Stimulated activated naive CD8-positive, alpha-beta T cell treated with anti-CD3 and anti-CD28 coated beads, Interleukin-15, Interleukin-2, amounts not matched to agents 100 ng/mL and 50 ng/mL, for 24 hours (primary cell): ENCODE results near the gene SMAD3.
"Not testable (repeated sequence)": the region's sequence is repeated elsewhere in the genome, so short reads cannot be mapped to it uniquely, and the experiment has no call there.

ENCODE experiments used
- H3K27ac Mint-ChIP-seq: one replicate; pipeline ENCODE4 v1.8.0; 2021; ENCODE audit warnings: mild to moderate bottlenecking, mixed read lengths
- H3K27me3 Mint-ChIP-seq: one replicate; pipeline ENCODE4 v1.8.0; 2021; ENCODE audit warnings: mixed read lengths
- H3K36me3 Mint-ChIP-seq: one replicate; pipeline ENCODE4 v1.8.0; 2021; ENCODE audit warnings: low read depth, mixed read lengths
- H3K4me1 Mint-ChIP-seq: one replicate; pipeline ENCODE4 v1.8.0; 2021; ENCODE audit warnings: low read depth, mixed read lengths
- H3K4me3 Mint-ChIP-seq: one replicate; pipeline ENCODE4 v1.8.0; 2021; ENCODE audit warnings: mild to moderate bottlenecking, mixed read lengths
- H3K9me3 Mint-ChIP-seq: one replicate; pipeline ENCODE4 v1.8.0; 2021; ENCODE audit warnings: mixed read lengths

Gene SMAD3

DNA sequence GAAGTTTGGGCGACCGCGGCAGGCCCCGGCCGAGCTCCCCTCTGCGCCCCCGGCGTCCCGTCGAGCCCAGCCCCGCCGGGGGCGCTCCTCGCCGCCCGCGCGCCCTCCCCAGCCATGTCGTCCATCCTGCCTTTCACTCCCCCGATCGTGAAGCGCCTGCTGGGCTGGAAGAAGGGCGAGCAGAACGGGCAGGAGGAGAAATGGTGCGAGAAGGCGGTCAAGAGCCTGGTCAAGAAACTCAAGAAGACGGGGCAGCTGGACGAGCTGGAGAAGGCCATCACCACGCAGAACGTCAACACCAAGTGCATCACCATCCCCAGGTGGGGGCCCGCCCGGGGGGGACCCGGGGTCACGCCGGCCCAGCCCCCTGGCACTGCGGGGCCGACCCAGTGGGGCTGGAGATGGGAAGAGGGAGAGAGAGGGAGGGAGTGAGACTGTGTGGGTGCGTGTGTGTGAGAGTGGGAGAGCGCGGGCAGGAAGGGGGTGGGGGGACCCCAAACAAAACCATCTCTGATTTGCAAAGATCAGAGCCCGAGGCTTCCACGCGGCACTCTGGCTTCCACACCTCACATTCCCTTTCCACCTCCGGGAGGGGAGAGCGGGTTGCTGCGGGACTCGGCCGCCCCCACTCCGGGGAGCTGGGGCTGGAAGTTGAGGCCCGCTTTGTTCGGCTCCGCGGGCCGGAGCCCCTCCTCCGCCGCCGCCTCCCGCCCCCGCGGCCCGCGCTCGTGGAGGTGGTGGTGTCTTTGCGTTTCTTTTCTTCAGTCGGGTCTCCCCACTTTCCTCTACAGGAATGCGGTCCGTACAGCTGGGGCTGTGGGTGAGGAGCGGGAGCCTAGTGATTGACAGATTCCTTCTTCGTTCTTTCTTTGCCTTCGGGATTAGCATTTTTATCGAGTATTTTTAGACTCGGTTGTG is 898 bp downstream of the SMAD3 start:
- Mint-ChIP-seq H3K4me1 (peaks cover 63% of the 10 kb centered on the region), H3K36me3 (peaks cover 6% of the 10 kb centered on the region), H3K27me3 (peaks cover 18% of the 10 kb centered on the region), H3K9me3 (no peaks in the 10 kb centered on the region), H3K27ac (peak overlapping the region; percentile 91), H3K4me3 (peak overlapping the region; percentile 93)

DNA sequence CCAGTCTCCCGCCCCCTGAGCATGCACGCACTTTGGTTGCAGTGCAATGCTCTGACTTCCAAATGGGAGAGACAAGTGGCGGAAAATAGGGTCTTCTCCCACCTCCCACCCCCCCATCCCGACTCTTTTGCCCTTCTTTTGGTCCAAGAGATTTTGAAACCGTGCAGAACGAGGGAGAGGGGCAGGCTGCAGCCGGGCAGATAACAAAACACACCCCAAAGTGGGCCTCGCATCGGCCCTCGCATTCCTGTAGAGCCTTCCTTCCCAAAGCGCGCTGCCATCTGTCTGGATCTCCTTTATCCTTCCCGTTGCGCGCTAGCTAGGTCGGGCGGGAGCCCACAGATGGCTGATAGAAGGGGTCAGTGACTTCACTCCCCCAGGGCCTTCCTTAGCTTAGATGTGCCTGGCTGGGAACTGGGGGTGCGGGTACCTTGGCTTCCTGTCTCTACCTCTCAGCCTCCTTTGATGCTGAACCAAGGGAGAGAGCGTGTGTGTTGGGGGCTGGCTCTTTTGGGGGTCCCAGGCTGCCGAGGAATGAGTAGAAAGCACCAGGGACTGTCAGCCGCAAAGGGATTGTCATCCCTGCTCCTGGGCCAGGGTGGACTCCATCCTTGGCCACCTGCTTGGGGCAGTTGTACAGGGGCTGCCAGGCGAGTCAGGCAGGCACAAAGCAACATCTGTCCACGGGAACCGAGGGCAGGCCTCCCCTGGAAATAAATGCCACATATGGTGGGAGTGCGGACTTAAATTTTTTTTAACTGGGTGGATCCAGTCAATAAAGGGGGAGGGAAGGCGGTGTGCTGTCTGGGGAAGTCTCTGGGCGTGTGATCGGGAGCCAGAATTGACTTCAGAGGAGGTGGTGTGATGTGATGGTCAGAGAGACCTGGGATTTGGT is 1.8 kb downstream of the SMAD3 start:
- H3K36me3 Mint-ChIP-seq: peaks cover 7% of the 10 kb centered on the region
- H3K27ac Mint-ChIP-seq: peak overlapping the region; percentile 91
- H3K27me3 Mint-ChIP-seq: peaks cover 18% of the 10 kb centered on the region
- H3K4me3 Mint-ChIP-seq: peak overlapping the region; percentile 93
- H3K9me3 Mint-ChIP-seq: no peaks in the 10 kb centered on the region
- peaks cover 65% of the 10 kb centered on the region for H3K4me1 Mint-ChIP-seq

DNA sequence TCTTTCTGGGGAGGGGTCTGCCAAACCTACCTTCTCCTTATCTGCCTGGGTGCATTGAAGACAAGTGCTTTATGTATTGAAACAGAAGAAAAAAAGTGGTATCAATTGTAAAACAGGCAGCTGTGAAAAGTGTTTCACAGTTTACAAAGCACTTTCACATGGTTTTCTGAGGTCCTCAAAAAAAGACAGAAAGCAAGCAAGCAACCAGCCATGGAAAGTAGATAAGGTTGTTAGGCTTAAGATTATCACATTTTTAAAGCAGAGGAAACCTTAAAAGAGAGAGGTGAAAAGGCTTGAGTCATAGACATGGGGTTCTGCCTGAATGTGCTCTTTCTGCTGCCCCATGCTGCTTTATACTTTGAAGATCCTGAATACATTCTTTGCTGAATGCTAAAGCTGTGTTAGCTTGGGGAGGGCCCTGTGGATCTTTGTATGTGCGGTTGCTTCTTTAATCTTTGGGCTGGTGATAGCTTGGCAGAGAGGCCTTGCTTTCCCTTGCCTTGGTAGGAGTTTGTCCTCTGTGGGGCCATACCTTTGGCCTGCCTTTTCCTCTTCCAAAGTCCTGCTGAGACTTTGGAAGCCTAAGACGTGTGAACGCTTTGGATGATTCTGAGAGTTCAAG is 2.6 kb downstream of the SMAD3 start:
- peaks cover 15% of the 10 kb centered on the region for H3K27me3 Mint-ChIP-seq
- H3K36me3 Mint-ChIP-seq: peaks cover 14% of the 10 kb centered on the region
- peak overlapping the region; percentile 93 for H3K4me3 Mint-ChIP-seq
- peak overlapping the region; percentile 91 for H3K27ac Mint-ChIP-seq
- H3K4me1 Mint-ChIP-seq: peaks cover 73% of the 10 kb centered on the region
- H3K9me3 Mint-ChIP-seq: no peaks in the 10 kb centered on the region

DNA sequence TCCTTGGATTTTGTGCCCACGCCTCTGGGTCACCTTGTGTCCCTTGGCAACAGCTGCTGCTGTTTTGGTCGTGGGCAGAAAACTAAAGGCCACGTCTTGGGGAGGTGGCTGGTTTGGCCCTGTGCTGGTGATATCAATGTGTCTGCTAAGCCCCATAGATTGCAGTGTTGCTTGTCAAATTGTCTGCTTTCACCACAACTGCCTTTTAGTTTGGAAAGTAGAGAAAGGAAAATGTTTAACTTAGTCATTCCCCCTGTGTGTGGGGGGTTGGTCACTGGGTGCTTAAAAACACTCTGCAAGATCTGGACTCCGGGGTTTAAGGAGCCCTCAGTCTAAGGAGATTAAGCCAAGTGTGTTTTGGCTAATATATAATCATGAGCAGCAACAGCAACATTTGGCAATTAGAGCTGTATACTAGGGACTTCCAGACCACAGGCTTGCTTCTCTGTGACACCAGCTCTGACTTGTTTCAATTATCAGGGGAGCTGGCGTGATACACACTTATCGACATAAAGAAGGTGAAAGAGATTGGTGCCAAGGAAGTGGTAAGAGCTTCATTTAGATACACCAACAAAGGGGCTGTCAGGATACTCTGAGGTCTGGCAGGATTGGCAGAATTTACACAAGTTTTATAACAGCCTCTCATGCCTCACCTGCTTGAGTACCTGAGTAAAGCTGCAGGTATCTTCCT is 3.5 kb downstream of the SMAD3 start:
- peak overlapping the region; percentile 91 for H3K27ac Mint-ChIP-seq
- peaks cover 76% of the 10 kb centered on the region for H3K4me1 Mint-ChIP-seq
- peaks cover 7% of the 10 kb centered on the region for H3K27me3 Mint-ChIP-seq
- peaks cover 18% of the 10 kb centered on the region for H3K36me3 Mint-ChIP-seq
- peak overlapping the region; percentile 93 for H3K4me3 Mint-ChIP-seq
- H3K9me3 Mint-ChIP-seq: no peaks in the 10 kb centered on the region

DNA sequence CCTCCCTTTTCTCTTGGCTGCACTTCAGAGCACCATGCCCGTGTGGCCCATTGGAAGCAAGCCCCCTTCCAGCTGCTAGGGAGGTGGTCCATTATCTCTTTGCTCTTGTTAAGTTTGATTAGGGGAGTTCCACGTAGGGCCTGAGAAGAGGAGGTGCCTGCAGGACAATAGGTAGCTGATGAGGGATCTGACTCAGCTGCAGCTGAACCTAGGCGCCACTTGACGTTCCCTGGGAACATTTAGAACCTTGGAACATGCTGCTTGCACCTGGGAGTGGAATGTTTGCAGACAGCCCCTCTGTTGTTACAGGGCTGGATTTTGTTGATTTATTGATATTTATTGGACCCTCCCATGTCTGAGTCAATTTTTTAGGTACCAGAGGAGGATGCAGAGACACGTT is 4.7 kb downstream of the SMAD3 start:
- H3K27me3 Mint-ChIP-seq: no peaks in the 10 kb centered on the region
- H3K36me3 Mint-ChIP-seq: peaks cover 24% of the 10 kb centered on the region
- H3K9me3 Mint-ChIP-seq: no peaks in the 10 kb centered on the region
- H3K4me3 Mint-ChIP-seq: no peak overlapping the region
- H3K27ac Mint-ChIP-seq: peak overlapping the region; percentile 42
- H3K4me1 Mint-ChIP-seq: peaks cover 78% of the 10 kb centered on the region

DNA sequence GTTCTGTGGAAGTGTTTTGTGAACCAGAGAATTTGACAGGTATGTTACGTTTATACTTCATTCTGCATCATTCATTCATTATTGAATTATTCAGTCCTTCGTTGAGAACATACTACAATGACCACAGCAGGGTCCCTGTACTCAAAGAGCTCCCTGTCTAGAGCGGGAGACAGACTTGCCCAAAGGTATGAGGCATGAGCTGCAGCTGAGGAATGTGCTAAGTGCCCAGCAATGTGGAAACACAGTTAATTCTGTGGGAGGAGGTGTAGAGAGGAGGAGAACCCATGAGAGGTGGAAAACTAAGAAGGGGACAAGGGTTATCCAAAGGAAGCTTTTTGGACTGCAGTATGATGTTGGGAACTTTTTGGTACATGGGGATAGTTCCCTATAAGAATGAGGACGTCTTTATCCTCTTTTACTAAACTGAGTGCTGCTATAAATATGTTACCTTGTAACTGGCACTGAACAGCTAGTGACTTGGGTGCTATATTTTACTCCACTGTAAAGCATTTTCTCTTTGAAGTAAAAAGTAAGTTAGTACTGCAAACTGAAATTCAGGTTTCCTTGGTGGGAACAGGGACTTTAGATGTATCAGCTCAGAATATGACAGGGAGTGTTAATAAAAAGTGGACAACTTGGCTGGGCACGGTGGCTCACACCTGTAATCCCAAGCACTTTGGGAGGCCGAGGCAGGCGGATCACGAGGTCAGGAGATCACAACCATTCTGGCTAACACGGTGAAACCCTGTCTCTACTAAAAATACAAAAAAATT is 5.7 kb downstream of the SMAD3 start:
- H3K27ac Mint-ChIP-seq: no peak overlapping the region
- no peaks in the 10 kb centered on the region for H3K27me3 Mint-ChIP-seq
- no peak overlapping the region for H3K4me3 Mint-ChIP-seq
- H3K4me1 Mint-ChIP-seq: peaks cover 85% of the 10 kb centered on the region
- peaks cover 29% of the 10 kb centered on the region for H3K36me3 Mint-ChIP-seq
- no peaks in the 10 kb centered on the region for H3K9me3 Mint-ChIP-seq

DNA sequence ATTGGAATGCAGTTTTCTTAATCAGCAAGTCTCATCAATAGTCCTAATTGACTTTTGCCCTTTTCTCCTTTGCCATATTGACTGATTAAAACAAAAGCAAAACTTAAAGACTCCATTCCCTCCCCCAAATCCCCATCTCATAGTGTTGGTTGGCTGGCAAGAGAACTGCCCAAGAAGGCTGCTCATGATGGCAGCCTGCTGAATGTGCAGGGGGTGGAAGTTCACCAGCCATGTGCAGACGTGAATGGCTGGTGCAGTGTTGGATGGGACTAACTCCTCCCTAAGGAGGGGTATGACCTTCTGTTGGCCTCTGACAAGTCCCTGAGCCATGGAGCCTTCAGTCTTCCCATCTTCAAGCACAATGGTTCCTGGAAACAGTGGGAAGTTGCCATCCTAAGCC is 7.0 kb downstream of the SMAD3 start:
- H3K27me3 Mint-ChIP-seq: no peaks in the 10 kb centered on the region
- peaks cover 33% of the 10 kb centered on the region for H3K36me3 Mint-ChIP-seq
- H3K4me3 Mint-ChIP-seq: no peak overlapping the region
- peak overlapping the region; percentile 15 for H3K27ac Mint-ChIP-seq
- no peaks in the 10 kb centered on the region for H3K9me3 Mint-ChIP-seq
- peaks cover 90% of the 10 kb centered on the region for H3K4me1 Mint-ChIP-seq

DNA sequence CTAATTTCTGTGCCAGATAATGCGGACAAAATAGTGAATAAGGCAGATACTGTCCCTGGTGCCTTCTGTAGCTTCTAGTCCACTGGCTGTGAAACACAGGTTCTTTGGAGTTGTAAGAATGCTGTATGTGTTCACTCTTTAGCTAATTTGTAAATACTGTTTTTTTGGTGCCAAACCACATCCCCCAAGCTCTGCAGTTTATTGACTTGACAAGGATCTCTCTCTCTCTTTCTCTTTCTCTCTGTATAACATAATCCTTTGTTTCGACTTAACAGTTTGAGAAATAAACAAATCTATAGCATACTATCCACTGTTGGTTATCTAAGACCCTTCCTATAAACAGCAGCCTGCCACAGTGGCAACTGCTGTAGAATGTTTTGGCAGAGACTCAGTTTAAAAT is 7.6 kb downstream of the SMAD3 start:
- H3K4me3 Mint-ChIP-seq: no peak overlapping the region
- no peaks in the 10 kb centered on the region for H3K27me3 Mint-ChIP-seq
- H3K27ac Mint-ChIP-seq: peak overlapping the region; percentile 46
- no peaks in the 10 kb centered on the region for H3K9me3 Mint-ChIP-seq
- peaks cover 90% of the 10 kb centered on the region for H3K4me1 Mint-ChIP-seq
- H3K36me3 Mint-ChIP-seq: peaks cover 33% of the 10 kb centered on the region

DNA sequence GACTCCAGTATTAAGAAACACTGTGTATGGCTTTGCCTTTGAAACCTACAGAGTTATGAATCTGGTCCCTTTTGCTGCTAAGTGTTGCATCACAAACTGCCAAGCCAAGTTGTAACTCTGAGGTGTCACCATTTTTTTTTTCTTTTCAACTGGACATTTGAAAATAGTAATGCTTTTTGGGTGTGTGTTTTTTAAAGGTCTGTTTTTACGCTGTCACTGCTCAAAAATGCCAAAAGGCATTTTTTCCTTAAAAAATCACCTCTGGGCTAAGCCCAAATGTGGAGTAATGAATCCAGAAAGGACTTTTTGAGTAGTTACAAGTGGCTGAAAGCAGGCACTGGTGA is 9.5 kb downstream of the SMAD3 start:
- H3K27me3 Mint-ChIP-seq: no peaks in the 10 kb centered on the region
- H3K4me1 Mint-ChIP-seq: peaks cover 85% of the 10 kb centered on the region
- H3K4me3 Mint-ChIP-seq: peak overlapping the region; percentile 9
- no peaks in the 10 kb centered on the region for H3K9me3 Mint-ChIP-seq
- peaks cover 37% of the 10 kb centered on the region for H3K36me3 Mint-ChIP-seq
- no peak overlapping the region for H3K27ac Mint-ChIP-seq

DNA sequence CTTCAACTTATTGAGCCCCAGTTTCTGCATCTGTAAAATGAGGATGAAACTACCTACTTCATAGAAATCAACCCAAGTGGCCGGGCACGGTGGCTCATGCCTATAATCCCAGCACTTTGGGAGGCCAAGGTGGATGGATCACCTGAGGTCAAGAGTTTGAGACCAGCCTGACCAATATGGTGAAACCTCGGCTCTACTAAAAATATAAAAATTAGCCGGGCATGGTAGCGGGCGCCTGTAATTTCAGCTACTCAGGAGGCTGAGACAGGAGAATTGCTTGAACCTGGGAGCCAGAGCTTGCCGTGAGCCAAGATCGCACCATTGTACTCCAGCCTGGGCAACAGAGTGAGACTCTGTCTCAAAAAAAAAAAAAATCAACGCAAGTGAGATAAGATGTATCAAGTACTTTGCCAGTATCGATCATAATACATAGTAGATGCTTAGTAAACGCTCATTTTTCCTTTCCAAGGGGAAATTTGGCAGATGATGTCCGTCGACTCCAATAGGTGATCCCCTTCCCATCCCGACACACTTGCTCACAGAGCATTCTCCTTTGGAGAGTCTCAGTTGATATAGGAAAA is 10.2 kb downstream of the SMAD3 start:
- H3K4me1 Mint-ChIP-seq: peaks cover 86% of the 10 kb centered on the region
- not testable (repeated sequence) for H3K9me3 Mint-ChIP-seq, H3K27me3 Mint-ChIP-seq
- H3K4me3 Mint-ChIP-seq: peak overlapping the region; percentile 38
- peak overlapping the region; percentile 72 for H3K27ac Mint-ChIP-seq
- peaks cover 39% of the 10 kb centered on the region for H3K36me3 Mint-ChIP-seq

DNA sequence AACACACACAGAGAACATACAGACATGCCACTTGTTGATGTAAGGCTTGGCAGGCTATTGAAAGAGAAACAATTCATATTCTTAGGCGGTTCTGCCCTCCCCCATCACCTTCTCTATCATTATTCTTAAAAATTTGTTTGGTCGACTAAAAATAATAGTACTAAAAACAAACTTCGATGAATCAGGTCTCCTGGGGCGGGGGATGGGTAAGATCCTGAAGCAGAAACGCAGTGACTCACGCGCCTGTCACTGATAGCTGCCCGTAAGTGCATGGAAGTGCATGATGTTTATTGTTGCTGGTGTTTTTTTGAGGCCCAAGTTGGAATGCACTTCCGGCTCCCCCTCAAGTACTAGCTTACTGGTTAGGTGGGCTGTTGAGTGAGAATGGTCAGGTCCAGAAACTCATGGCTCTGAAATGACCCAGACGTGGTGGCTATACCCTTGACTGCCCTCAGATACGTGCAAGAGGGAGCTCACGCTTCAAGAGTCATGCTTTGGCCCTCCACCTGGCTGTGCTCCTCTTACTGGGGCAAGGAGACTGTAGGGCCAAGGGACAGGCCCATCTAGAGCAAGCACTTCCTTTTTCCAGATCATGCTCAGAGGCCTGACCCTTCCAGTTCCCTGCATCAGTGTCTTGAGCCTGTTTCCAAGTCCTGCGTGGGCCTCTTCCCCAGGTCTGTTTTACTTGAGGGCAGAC is 10.9 kb downstream of the SMAD3 start:
- Mint-ChIP-seq H3K36me3 (peaks cover 33% of the 10 kb centered on the region), H3K27ac (peak overlapping the region; percentile 82), H3K4me3 (peak overlapping the region; percentile 38)

DNA sequence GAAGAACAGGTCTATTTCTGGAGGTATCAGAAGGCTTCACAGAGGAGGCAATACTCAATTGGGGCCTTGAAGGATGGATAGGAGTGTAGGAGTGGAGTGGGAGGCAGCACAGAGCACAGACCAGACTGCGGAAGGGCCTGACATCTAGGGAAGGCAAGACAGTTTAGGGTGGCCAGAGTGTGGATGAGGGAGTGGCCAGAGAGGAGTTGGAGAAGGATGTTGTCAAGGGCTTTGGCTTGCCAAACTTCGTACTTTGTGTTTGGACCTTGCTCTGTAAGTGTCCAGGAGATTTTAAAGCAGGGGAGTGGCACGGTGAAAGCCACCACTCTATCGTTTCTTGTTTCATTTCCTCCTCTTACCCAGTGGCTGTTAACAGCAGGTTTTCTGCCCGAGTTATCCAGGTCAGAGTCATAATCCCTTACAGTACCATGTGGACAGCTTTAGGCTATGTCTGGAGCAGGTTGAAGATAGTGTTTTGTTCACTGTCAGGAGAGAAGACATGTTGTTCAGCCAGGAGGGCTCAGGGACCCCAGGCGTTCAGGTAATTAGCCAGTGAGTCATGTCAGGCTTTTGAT is 12.3 kb downstream of the SMAD3 start:
- peaks cover 94% of the 10 kb centered on the region for H3K4me1 Mint-ChIP-seq
- H3K36me3 Mint-ChIP-seq: peaks cover 32% of the 10 kb centered on the region
- H3K27ac Mint-ChIP-seq: peak overlapping the region; percentile 12
- no peaks in the 10 kb centered on the region for H3K27me3 Mint-ChIP-seq
- H3K4me3 Mint-ChIP-seq: no peak overlapping the region
- H3K9me3 Mint-ChIP-seq: no peaks in the 10 kb centered on the region

More for the DNA sequence above, 10.9 kb downstream of the SMAD3 start:
- peaks cover 87% of the 10 kb centered on the region for H3K4me1 Mint-ChIP-seq
- no peaks in the 10 kb centered on the region for H3K27me3 Mint-ChIP-seq
- H3K9me3 Mint-ChIP-seq: no peaks in the 10 kb centered on the region

DNA sequence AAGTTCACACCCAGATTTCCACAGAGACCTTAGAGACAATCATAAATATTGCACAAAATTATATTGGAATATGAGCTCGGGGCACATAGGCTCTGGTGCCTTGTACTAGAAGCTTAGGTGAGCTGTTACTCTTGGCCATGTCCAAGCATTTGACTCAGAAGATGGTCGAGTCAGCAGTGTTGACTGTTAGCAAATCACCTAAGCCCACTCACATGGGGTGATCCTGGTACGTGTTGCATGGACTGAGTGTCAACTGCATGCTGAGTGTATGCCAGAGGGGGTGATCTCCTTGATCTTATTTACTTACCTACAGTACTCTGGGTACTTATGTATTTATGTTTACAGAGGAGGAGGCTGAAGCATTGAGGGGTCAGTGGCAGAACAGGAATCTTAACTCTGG is 14.0 kb downstream of the SMAD3 start:
- H3K4me1 Mint-ChIP-seq: peaks cover 95% of the 10 kb centered on the region
- H3K4me3 Mint-ChIP-seq: no peak overlapping the region
- peaks cover 22% of the 10 kb centered on the region for H3K36me3 Mint-ChIP-seq
- H3K27ac Mint-ChIP-seq: no peak overlapping the region
- no peaks in the 10 kb centered on the region for H3K9me3 Mint-ChIP-seq
- no peaks in the 10 kb centered on the region for H3K27me3 Mint-ChIP-seq
